SK-N-SH (cell line): ENCODE measurements around the gene RAB3IL1. TPM values are rescaled to one million over a fixed set of nuclear protein-coding genes. Genes with fewer than 3 reads are reported as not detected.
A peak's percentile ranks its signal among the peaks of the same experiment; 100 is the strongest.

Source experiments
- CTCF ChIA-PET: fragments of 300-600, 350-600 bp; formaldehyde crosslinking; extraction: SDS; loops from one replicate; lab custom pipeline; 2021; lab: Yijun Ruan, JAX
- POLR2A ChIA-PET: fragments of 350-600 bp; sonication (Branson Sonifier 250); formaldehyde crosslinking; extraction: SDS; loops from one replicate; lab custom pipeline; 2020; ENCODE audit warnings: antibody characterized with exemption, inconsistent platforms; lab: Yijun Ruan, JAX
- DNase-seq: peaks from one replicate; pipeline ENCODE4 v3.0.0; 2012
- H2AFZ ChIP-seq: fragments of 200-600 bp; sonication (generic); 2 replicates; pipeline ENCODE4 v1.8.1; 2016; ENCODE audit warnings: antibody characterized with exemption, mild to moderate bottlenecking, low read depth
- H3F3A ChIP-seq: fragments of 200-600 bp; sonication (generic); replicated peaks from 2 replicates; pipeline ENCODE3; 2016; ENCODE audit warnings: antibody characterized with exemption, mild to moderate bottlenecking; ENCODE audit not compliant: insufficient read depth
- H3K27ac ChIP-seq, 2 experiments: fragments of 200-500 bp in 1 of 2; fragments of 200-600 bp in 1 of 2; sonication (Bioruptor generic) in 1 of 2; sonication (generic), shearing (Covaris generic) in 1 of 2; 2 replicates each; pipeline versions ENCODE4 v1.5.1 to v1.6.1; 2014 to 2016; ENCODE audit warnings: low read depth in 2 of 2, inconsistent platforms in 1 of 2, low read length in 1 of 2, mild to moderate bottlenecking in 1 of 2, mixed read lengths in 1 of 2
- H3K27me3 ChIP-seq: fragments of 200-600 bp; sonication (generic), shearing (Covaris generic); 2 replicates; pipeline ENCODE4 v1.6.1; 2016; ENCODE audit warnings: mixed run types; ENCODE audit not compliant: insufficient read depth
- H3K36me3 ChIP-seq, 2 experiments: fragments of 200-500 bp in 1 of 2; fragments of 200-600 bp in 1 of 2; sonication (Bioruptor generic) in 1 of 2; sonication (generic) in 1 of 2; replicated peaks in 1 of 2; 2 replicates each; pipeline versions ENCODE3 to v1.5.1; 2014 to 2016; ENCODE audit warnings: low read length in 1 of 2, mild to moderate bottlenecking in 1 of 2; ENCODE audit not compliant: insufficient read depth in 2 of 2, control insufficient read depth in 1 of 2
- H3K4me1 ChIP-seq, 2 experiments: fragments of 200-500 bp in 1 of 2; fragments of 200-600 bp in 1 of 2; sonication (Bioruptor generic) in 1 of 2; sonication (generic), shearing (Covaris generic) in 1 of 2; 2 replicates each; pipeline versions ENCODE4 v1.5.1 to v1.6.1; 2014 to 2016; ENCODE audit warnings: low read depth in 1 of 2, low read length in 1 of 2, mixed run types in 1 of 2; ENCODE audit not compliant: insufficient read depth in 2 of 2, control insufficient read depth in 1 of 2
- H3K4me2 ChIP-seq: fragments of 200-600 bp; sonication (generic), shearing (Covaris generic); 2 replicates; pipeline ENCODE4 v1.6.1; 2017; ENCODE audit warnings: mixed run types
- H3K4me3 ChIP-seq, 2 experiments: fragments of 200-500 bp in 1 of 2; fragments of 200-600 bp in 1 of 2; sonication (Bioruptor generic) in 1 of 2; sonication (generic), shearing (Covaris generic) in 1 of 2; 2 replicates each; pipeline versions ENCODE4 v1.5.1 to v1.8.1; 2014 to 2016; ENCODE audit warnings: low read depth in 2 of 2, inconsistent platforms in 1 of 2, low read length in 1 of 2, mild to moderate bottlenecking in 1 of 2, mixed read lengths in 1 of 2, moderate library complexity in 1 of 2
- H3K79me2 ChIP-seq: fragments of 200-600 bp; sonication (generic); 2 replicates; pipeline ENCODE4 v1.8.1; 2017; ENCODE audit warnings: mild to moderate bottlenecking; ENCODE audit not compliant: insufficient read depth
- H3K9ac ChIP-seq: fragments of 200-600 bp; sonication (generic); 2 replicates; pipeline ENCODE4 v1.6.1; 2017; ENCODE audit warnings: mixed run types
- H3K9me2 ChIP-seq: fragments of 200-600 bp; sonication (generic); 2 replicates; pipeline ENCODE4 v1.6.1; 2017; ENCODE audit warnings: mixed run types
- H3K9me3 ChIP-seq: fragments of 200-600 bp; sonication (generic); 2 replicates; pipeline ENCODE4 v1.6.1; 2017; ENCODE audit warnings: mixed run types, mild to moderate bottlenecking, moderate library complexity
- H4K20me1 ChIP-seq: fragments of 200-600 bp; sonication (generic); 2 replicates; pipeline ENCODE4 v1.6.1; 2017; ENCODE audit warnings: mild to moderate bottlenecking, mixed run types; ENCODE audit not compliant: insufficient read depth
- ELF1 ChIP-seq: IDR thresholded peaks from 2 replicates; pipeline ENCODE4 v1.4.0; 2012
- EP300 ChIP-seq, 2 experiments: IDR thresholded peaks; 2 replicates each; pipeline versions ENCODE4 v1.4.0 to v1.6.1; 2012; ENCODE audit warnings: borderline replicate concordance in 1 of 2, low read depth in 1 of 2, low read length in 1 of 2
- FOSL2 ChIP-seq: IDR thresholded peaks from 2 replicates; pipeline ENCODE4 v1.4.0; 2012; ENCODE audit warnings: low read depth, mild to moderate bottlenecking, moderate library complexity, borderline replicate concordance
- FOXJ3 ChIP-seq: sonication (generic); formaldehyde crosslinking; IDR thresholded peaks from 2 replicates; pipeline ENCODE4 v1.5.1; 2020; ENCODE audit warnings: mild to moderate bottlenecking, missing genetic modification reagents
- FOXM1 ChIP-seq: IDR thresholded peaks from 2 replicates; pipeline ENCODE4 v1.4.0; 2012; ENCODE audit warnings: low read depth, mild to moderate bottlenecking
- GABPA ChIP-seq: IDR thresholded peaks from 2 replicates; pipeline ENCODE4 v1.4.0; 2012; ENCODE audit warnings: low read depth, mild to moderate bottlenecking
- GATA2 ChIP-seq: sonication (generic); formaldehyde crosslinking; IDR thresholded peaks from 2 replicates; pipeline ENCODE4 v1.5.0; 2020; ENCODE audit warnings: mild to moderate bottlenecking, missing genetic modification reagents
- JUND ChIP-seq: IDR thresholded peaks from 2 replicates; pipeline ENCODE4 v1.4.0; 2012
- MEF2A ChIP-seq: IDR thresholded peaks from 2 replicates; pipeline ENCODE4 v1.4.0; 2012; ENCODE audit warnings: low read depth, borderline replicate concordance
- MXI1 ChIP-seq: IDR thresholded peaks from 2 replicates; pipeline ENCODE4 v1.6.1; 2012; ENCODE audit warnings: mild to moderate bottlenecking, low read depth, low read length, improper control_type of control experiment
- NFIC ChIP-seq: IDR thresholded peaks from 2 replicates; pipeline ENCODE4 v1.4.0; 2012; ENCODE audit warnings: borderline replicate concordance
- NRF1 ChIP-seq: IDR thresholded peaks from 2 replicates; pipeline ENCODE4 v1.6.1; 2012; ENCODE audit warnings: low read depth, mild to moderate bottlenecking, low read length
- POLR2AphosphoS5 ChIP-seq: IDR thresholded peaks from 2 replicates; pipeline ENCODE4 v1.6.1; 2012; ENCODE audit warnings: low read depth, low read length
- RAD21 ChIP-seq: IDR thresholded peaks from 2 replicates; pipeline ENCODE4 v1.6.1; 2012; ENCODE audit warnings: mild to moderate bottlenecking, low read length
- RCOR1 ChIP-seq: fragments of 150-350 bp; IDR thresholded peaks from 2 replicates; pipeline ENCODE4 v1.6.1; 2017; ENCODE audit warnings: antibody characterized with exemption, low read length
- RFX5 ChIP-seq: IDR thresholded peaks from 2 replicates; pipeline ENCODE4 v1.6.1; 2012; ENCODE audit warnings: mild to moderate bottlenecking, improper control_type of control experiment, low read length
- RXRA ChIP-seq: IDR thresholded peaks from 2 replicates; pipeline ENCODE4 v1.4.0; 2012; ENCODE audit warnings: low read depth, mild to moderate bottlenecking, borderline replicate concordance
- SIN3A ChIP-seq: IDR thresholded peaks from 2 replicates; pipeline ENCODE4 v1.6.1; 2012; ENCODE audit warnings: low read depth, mild to moderate bottlenecking, low read length, moderate library complexity, borderline replicate concordance
- TAF1 ChIP-seq: IDR thresholded peaks from 2 replicates; pipeline ENCODE4 v1.6.1; 2012; ENCODE audit warnings: low read depth, mild to moderate bottlenecking, low read length, moderate library complexity, borderline replicate concordance
- TEAD4 ChIP-seq: IDR thresholded peaks from 2 replicates; pipeline ENCODE4 v1.4.0; 2012; ENCODE audit warnings: mild to moderate bottlenecking, borderline replicate concordance; ENCODE audit not compliant: insufficient read depth
- WGBS: methylation state at CpG from one replicate; pipeline ENCODE4 v1.1.6; 2017; ENCODE audit warnings: low lambda C conversion rate; 5-methylcytosine and 5-hydroxymethylcytosine counted together
- polyA plus RNA-seq, 3 experiments: library from polyadenylated mRNA; depleted of rRNA; stranded (reverse); fragments of >200 nt; gene quantifications; 2 replicates each; pipeline ENCODE4 v1.2.3, GENCODE V29; 2012
- TF ChIP-seq, protein P1 (sequence below): IDR thresholded peaks from 2 replicates; pipeline ENCODE4 v1.4.0; 2012; ENCODE audit warnings: low read depth, borderline replicate concordance
- TF ChIP-seq, protein P2 (sequence below): IDR thresholded peaks from 2 replicates; pipeline ENCODE4; 2012
- TF ChIP-seq, protein P3 (sequence below): fragments of 150-350 bp; IDR thresholded peaks from 2 replicates; pipeline ENCODE4 v1.6.1; 2017; ENCODE audit warnings: antibody characterized with exemption, low read length, low read depth, borderline replicate concordance
- TF ChIP-seq, protein P4 (sequence below): fragments of 200-600 bp; sonication (generic); IDR thresholded peaks from 2 replicates; pipeline ENCODE4 v1.6.1; 2017; ENCODE audit warnings: antibody characterized with exemption, mild to moderate bottlenecking, moderate library complexity
- TF ChIP-seq, protein P5 (sequence below): fragments of 150-350 bp; IDR thresholded peaks from 2 replicates; pipeline ENCODE4 v1.6.1; 2016; ENCODE audit warnings: mild to moderate bottlenecking, low read depth, low read length
- TF ChIP-seq, protein P6 (sequence below): IDR thresholded peaks from 2 replicates; pipeline ENCODE4 v1.4.0; 2012; ENCODE audit warnings: low read depth, borderline replicate concordance

Gene RAB3IL1
- polyA plus RNA-seq, 1 of the 3 experiments (the other 2 are of a cell fraction), result 10.2 TPM

DNA sequence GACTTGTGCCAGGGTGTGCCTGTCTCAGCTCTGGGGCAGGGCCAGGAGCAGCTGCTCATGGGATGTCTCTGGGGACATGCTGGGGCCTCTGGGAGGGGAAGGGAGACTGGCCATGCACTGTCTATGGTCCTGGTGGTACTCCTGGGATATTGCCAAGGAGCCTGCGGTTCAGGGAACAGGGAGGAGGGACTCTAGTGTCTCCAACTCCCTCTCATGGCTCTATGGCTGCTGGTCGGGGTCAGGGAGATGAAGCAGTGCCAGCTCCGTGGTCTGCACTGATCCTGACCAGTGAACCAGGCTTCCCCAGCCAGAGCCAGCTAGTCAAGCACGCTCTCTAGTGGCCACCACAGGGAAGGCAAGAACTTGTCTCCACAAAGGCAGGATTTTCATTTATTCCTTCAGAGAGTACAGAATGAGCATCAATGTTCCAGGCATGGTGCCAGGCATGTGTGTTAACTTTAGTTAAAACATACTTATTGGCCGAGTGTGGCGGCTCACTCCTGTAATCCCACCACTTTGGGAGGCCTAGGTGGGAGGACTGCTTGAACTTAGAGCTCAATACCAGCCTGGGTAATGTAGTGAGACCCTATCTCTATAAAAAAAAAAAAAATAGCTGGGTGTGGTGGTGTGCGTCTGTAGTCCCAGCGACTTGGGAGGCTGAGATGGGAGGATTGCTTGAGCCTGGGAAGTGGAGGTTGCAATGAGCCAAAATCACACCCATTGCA lies 30.3 kb upstream of the RAB3IL1 start:
- no peak overlapping the region for H2AFZ ChIP-seq
- no peaks in the 10 kb centered on the region for H3K79me2 ChIP-seq
- ChIA-PET POLR2A (interaction anchor here (0.6 to 2.1 kb wide), 9 partner anchors 18 to 151 kb away, joined by 3 to 17 read pairs (median 4); partner anchors contain the start of gene FTH1), CTCF (interaction anchor here (0.6 to 10.4 kb wide), 64 partner anchors 8 to 192 kb away, joined by 3 to 543 read pairs (median 4); partner anchors contain the start of genes FADS1, FADS2, FADS3 and FTH1)
- DNase-seq, result peak; percentile 87
- 18% methylated on average over 7 of the region's 8 CpGs for WGBS
- H3F3A ChIP-seq, result peaks cover 3% of the 10 kb centered on the region
- no peak overlapping the region for H3K9ac ChIP-seq
- H3K4me3 ChIP-seq, result no peak overlapping the region
- H3K36me3 ChIP-seq, result no peaks in the 10 kb centered on the region
- H4K20me1 ChIP-seq, result no peaks in the 10 kb centered on the region
- no peaks in the 10 kb centered on the region for H3K9me3 ChIP-seq
- H3K4me2 ChIP-seq, result no peak overlapping the region
- H3K4me1 ChIP-seq, result peaks cover 11 to 18% of the 10 kb centered on the region in 2 experiments; a peak in 2 of 4 replicates
- H3K27ac ChIP-seq, result no peak overlapping the region; a peak in 1 of 4 replicates
- no peaks in the 10 kb centered on the region for H3K9me2 ChIP-seq
- H3K27me3 ChIP-seq, result no peaks in the 10 kb centered on the region
- peak; percentile 41; the same call in 1 of the 2 replicates for TF ChIP-seq MXI1
- TF ChIP-seq EP300 (IDR thresholded peaks at IDR 0.05; ENCODE audit: borderline replicate concordance in 1 of 2, low read depth in 1 of 2, low read length in 1 of 2), result no peak
- TF ChIP-seq, protein P1, sequence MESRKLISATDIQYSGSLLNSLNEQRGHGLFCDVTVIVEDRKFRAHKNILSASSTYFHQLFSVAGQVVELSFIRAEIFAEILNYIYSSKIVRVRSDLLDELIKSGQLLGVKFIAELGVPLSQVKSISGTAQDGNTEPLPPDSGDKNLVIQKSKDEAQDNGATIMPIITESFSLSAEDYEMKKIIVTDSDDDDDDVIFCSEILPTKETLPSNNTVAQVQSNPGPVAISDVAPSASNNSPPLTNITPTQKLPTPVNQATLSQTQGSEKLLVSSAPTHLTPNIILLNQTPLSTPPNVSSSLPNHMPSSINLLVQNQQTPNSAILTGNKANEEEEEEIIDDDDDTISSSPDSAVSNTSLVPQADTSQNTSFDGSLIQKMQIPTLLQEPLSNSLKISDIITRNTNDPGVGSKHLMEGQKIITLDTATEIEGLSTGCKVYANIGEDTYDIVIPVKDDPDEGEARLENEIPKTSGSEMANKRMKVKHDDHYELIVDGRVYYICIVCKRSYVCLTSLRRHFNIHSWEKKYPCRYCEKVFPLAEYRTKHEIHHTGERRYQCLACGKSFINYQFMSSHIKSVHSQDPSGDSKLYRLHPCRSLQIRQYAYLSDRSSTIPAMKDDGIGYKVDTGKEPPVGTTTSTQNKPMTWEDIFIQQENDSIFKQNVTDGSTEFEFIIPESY, result no peak
- TF ChIP-seq RCOR1, result peak; percentile 54
- TF ChIP-seq, protein P2, sequence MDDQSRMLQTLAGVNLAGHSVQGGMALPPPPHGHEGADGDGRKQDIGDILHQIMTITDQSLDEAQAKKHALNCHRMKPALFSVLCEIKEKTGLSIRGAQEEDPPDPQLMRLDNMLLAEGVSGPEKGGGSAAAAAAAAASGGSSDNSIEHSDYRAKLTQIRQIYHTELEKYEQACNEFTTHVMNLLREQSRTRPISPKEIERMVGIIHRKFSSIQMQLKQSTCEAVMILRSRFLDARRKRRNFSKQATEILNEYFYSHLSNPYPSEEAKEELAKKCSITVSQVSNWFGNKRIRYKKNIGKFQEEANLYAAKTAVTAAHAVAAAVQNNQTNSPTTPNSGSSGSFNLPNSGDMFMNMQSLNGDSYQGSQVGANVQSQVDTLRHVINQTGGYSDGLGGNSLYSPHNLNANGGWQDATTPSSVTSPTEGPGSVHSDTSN, result no peak
- no peak for TF ChIP-seq ELF1
- no peak for TF ChIP-seq TAF1
- TF ChIP-seq FOXJ3, result no peak
- TF ChIP-seq SIN3A, result no peak
- TF ChIP-seq GABPA, result no peak
- TF ChIP-seq, protein P3, sequence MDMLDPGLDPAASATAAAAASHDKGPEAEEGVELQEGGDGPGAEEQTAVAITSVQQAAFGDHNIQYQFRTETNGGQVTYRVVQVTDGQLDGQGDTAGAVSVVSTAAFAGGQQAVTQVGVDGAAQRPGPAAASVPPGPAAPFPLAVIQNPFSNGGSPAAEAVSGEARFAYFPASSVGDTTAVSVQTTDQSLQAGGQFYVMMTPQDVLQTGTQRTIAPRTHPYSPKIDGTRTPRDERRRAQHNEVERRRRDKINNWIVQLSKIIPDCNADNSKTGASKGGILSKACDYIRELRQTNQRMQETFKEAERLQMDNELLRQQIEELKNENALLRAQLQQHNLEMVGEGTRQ, result no peak
- no peak for TF ChIP-seq TEAD4
- no peak for TF ChIP-seq JUND
- peak; percentile 45; the same call in 1 of the 2 replicates for TF ChIP-seq RFX5
- peak; percentile 100 for TF ChIP-seq RAD21
- TF ChIP-seq FOSL2, result no peak
- no peak for TF ChIP-seq RXRA
- TF ChIP-seq, protein P4, sequence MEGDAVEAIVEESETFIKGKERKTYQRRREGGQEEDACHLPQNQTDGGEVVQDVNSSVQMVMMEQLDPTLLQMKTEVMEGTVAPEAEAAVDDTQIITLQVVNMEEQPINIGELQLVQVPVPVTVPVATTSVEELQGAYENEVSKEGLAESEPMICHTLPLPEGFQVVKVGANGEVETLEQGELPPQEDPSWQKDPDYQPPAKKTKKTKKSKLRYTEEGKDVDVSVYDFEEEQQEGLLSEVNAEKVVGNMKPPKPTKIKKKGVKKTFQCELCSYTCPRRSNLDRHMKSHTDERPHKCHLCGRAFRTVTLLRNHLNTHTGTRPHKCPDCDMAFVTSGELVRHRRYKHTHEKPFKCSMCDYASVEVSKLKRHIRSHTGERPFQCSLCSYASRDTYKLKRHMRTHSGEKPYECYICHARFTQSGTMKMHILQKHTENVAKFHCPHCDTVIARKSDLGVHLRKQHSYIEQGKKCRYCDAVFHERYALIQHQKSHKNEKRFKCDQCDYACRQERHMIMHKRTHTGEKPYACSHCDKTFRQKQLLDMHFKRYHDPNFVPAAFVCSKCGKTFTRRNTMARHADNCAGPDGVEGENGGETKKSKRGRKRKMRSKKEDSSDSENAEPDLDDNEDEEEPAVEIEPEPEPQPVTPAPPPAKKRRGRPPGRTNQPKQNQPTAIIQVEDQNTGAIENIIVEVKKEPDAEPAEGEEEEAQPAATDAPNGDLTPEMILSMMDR, result peak; percentile 95
- no peak for TF ChIP-seq MEF2A
- TF ChIP-seq, protein P5, sequence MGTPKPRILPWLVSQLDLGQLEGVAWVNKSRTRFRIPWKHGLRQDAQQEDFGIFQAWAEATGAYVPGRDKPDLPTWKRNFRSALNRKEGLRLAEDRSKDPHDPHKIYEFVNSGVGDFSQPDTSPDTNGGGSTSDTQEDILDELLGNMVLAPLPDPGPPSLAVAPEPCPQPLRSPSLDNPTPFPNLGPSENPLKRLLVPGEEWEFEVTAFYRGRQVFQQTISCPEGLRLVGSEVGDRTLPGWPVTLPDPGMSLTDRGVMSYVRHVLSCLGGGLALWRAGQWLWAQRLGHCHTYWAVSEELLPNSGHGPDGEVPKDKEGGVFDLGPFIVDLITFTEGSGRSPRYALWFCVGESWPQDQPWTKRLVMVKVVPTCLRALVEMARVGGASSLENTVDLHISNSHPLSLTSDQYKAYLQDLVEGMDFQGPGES, result no peak
- TF ChIP-seq, protein P6, sequence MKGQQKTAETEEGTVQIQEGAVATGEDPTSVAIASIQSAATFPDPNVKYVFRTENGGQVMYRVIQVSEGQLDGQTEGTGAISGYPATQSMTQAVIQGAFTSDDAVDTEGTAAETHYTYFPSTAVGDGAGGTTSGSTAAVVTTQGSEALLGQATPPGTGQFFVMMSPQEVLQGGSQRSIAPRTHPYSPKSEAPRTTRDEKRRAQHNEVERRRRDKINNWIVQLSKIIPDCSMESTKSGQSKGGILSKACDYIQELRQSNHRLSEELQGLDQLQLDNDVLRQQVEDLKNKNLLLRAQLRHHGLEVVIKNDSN, result no peak
- no peak; the same call in 1 of the 2 replicates for TF ChIP-seq NRF1
- no peak for TF ChIP-seq NFIC
- no peak for TF ChIP-seq FOXM1
- no peak for TF ChIP-seq POLR2AphosphoS5
- no peak for TF ChIP-seq GATA2 (CRISPR knock-in tag)
